D721Med (cell line): ENCODE measurements around the gene PCGF1.
"Not testable (repeated sequence)": the region's sequence is repeated elsewhere in the genome, so short reads cannot be mapped to it uniquely, and the experiment has no call there.

ENCODE experiments used
- DNase-seq: peaks from one replicate; pipeline ENCODE4 v3.0.0; 2011; ENCODE audit warnings: low spot score; ENCODE audit not compliant: insufficient read length
- FAIRE-seq: peaks from 2 replicates; lab custom pipeline; 2011; peaks lifted over from hg19 to GRCh38; lab: Jason Lieb, UNC
- CTCF ChIP-seq: IDR thresholded peaks from 2 replicates; pipeline ENCODE4 v1.5.1; 2012; ENCODE audit warnings: mild to moderate bottlenecking, control low read depth; ENCODE audit not compliant: insufficient read depth; ENCODE audit errors: missing control alignments

The PCGF1 gene

GRCh38 chr2:74495440-74495839, 12.1 kb downstream of the PCGF1 start:
- DNase-seq: no peak
- FAIRE-seq: no peak
- no peak for TF ChIP-seq CTCF

- FAIRE-seq (no peak), DNase-seq (no peak)
- TF ChIP-seq CTCF: no peak
Measured at GRCh38 chr2:74493546-74493945, 13.9 kb downstream of the PCGF1 start.

DNA sequence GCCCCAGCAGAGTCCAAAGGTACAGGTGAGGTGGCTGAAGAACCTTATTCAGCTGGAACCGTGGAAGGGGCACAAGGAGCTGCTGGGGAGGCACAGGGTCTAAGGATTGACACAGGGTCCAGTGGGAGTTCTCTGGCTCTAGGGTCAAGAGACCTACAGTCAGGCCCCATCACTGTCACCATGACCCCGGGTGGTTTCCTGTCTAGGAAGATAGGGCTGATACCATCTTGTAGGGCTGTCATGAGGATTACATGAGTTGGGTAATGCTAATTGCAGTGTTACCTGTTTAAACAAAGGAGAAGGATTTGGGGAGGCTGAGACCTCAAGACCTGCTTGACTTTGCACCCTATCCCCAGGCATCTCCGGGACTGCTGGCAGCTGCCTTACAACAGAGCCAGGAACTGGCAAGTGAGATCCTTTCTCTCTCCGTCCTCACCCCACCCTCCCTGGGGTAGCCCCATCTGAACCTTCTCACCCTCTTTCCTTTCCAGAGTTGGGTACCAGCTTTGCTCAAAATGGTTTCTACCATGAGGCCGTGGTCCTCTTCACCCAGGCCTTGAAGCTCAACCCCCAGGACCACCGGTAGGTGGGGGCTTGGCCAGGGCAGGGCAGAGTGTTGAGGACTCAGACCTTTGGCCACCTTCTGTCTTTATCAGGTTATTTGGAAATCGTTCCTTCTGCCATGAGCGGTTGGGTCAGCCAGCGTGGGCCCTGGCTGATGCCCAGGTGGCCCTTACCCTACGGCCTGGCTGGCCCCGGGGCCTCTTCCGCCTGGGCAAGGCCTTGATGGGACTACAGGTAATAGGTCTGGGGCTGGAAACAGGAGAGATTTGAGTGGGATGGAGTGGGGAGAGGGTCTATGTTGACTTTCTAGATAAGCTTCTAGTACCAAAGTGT, 15.6 kb downstream of the PCGF1 start:
- DNase-seq: no peak
- TF ChIP-seq CTCF: no peak
- FAIRE-seq: no peak

- no peak for TF ChIP-seq CTCF
- FAIRE-seq: no peak
- no peak for DNase-seq
Measured at GRCh38 chr2:74489906-74490305, 17.6 kb downstream of the PCGF1 start.

DNA sequence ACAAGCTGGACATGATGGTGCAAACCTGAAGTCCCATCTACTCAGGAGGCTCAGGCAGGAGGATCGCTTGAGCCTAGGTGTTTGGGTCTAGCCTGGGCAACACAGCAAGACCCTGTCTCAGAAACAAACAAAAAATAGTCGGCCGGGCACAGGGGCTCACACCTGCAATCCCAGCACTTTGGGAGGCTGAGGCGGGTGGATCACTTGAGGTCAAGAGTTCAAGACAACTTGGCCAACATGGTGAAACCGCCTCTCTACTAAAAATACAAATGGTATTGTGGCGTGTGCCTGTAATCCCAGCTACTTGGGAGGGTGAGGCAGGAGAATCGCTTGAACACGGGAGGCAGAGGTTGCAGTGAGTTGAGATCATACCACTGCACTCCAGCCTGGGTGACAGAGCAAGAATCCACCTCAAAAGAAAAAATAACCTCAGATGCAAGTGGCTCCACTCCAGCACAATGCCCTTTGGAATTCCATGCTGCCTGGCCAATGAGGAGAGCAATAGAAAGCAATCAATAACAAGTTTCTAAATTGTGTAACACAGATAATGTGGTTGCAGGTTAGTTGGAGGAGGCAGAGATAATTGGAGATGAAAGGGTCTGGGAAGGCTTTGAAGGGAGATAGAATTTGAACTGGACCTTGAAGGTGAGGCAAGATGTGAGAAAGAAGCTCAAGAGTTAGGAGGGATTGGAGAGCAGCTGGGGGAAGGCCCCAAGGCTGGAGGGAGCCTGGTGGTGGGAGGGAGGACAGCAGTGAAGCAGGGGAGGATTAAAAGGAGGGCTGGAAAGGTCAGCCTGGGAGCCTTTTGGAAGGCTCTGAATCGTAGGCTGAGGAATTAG, 18.6 kb downstream of the PCGF1 start:
- FAIRE-seq (no peak), DNase-seq (no peak)
- TF ChIP-seq CTCF: no peak

- DNase-seq (no peak), FAIRE-seq (no peak)
- TF ChIP-seq CTCF: no peak
Measured at GRCh38 chr2:74486141-74486540, 21.4 kb downstream of the PCGF1 start.

- DNase-seq, FAIRE-seq: not testable (repeated sequence)
Measured at GRCh38 chr2:74483675-74484164, 23.8 kb downstream of the PCGF1 start.
